Measurements from ENCODE around the gene VSTM5. TPM values are rescaled to one million over a fixed set of nuclear protein-coding genes. Genes with fewer than 3 reads are reported as not detected.

VSTM5 gene
- polyA plus RNA-seq, 1 of the 3 experiments (the other 2 are of a cell fraction), result 0.12 TPM

DNA sequence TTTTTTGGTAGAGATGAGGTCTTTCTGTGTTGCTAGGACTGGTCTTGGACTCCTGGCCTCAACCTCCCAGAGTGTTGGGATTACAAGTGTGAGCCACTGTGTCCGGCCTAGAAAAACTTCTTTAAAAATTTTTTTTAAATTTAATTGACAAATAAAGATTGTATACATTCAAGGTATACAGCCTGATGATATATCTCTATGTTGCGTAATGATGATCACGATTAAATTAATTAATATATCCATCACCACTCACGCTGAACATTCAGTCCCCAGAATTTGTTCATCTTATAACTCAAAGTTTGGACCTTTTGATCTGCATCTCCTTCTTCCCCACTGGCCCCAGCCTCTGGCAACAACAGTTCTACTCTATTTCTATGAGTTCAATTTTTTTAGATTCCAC lies 27.2 kb downstream of the VSTM5 start:
- 84% methylated on average over 4 of the region's 4 CpGs for WGBS (ENCODE audit: low lambda C conversion rate)
- Histone ChIP-seq H3K27ac (ENCODE audit: low read depth in 2 of 2, low read length in 1 of 2) (no peak overlapping the region), H3K79me2 (ENCODE audit: insufficient read depth) (no peaks in the 10 kb centered on the region), H3K9me3 (no peaks in the 10 kb centered on the region), H3K9me2 (no peaks in the 10 kb centered on the region), H3K4me3 (ENCODE audit: low read depth in 2 of 2, low read length in 1 of 2) (no peak overlapping the region), H3K36me3 (replicated peaks in 1 of 2; ENCODE audit: control insufficient read depth in 1 of 2, insufficient read depth in 2 of 2, low read length in 1 of 2) (no peaks in the 10 kb centered on the region), H3K27me3 (ENCODE audit: insufficient read depth) (no peaks in the 10 kb centered on the region), H3K9ac (no peak overlapping the region), H3K4me1 (ENCODE audit: control insufficient read depth in 1 of 2, insufficient read depth in 2 of 2, low read depth in 1 of 2, low read length in 1 of 2) (peaks cover 0 to 12% of the 10 kb centered on the region in 2 experiments; a peak in 1 of 4 replicates), H3F3A (replicated peaks; ENCODE audit: insufficient read depth) (no peaks in the 10 kb centered on the region), H2AFZ (ENCODE audit: low read depth) (no peak overlapping the region), H3K4me2 (no peak overlapping the region), H4K20me1 (ENCODE audit: insufficient read depth) (no peaks in the 10 kb centered on the region)
- ChIA-PET POLR2A (no interaction called here), CTCF (no interaction called here)
- TF ChIP-seq RCOR1 (IDR thresholded peaks at IDR 0.05; ENCODE audit: low read length) (no peak), RXRA (IDR thresholded peaks at IDR 0.05; ENCODE audit: borderline replicate concordance, low read depth) (no peak), NRF1 (IDR thresholded peaks at IDR 0.05; ENCODE audit: low read depth, low read length) (no peak), TAF1 (IDR thresholded peaks at IDR 0.05; ENCODE audit: borderline replicate concordance, low read depth, low read length) (no peak)
- TF ChIP-seq, protein P1, sequence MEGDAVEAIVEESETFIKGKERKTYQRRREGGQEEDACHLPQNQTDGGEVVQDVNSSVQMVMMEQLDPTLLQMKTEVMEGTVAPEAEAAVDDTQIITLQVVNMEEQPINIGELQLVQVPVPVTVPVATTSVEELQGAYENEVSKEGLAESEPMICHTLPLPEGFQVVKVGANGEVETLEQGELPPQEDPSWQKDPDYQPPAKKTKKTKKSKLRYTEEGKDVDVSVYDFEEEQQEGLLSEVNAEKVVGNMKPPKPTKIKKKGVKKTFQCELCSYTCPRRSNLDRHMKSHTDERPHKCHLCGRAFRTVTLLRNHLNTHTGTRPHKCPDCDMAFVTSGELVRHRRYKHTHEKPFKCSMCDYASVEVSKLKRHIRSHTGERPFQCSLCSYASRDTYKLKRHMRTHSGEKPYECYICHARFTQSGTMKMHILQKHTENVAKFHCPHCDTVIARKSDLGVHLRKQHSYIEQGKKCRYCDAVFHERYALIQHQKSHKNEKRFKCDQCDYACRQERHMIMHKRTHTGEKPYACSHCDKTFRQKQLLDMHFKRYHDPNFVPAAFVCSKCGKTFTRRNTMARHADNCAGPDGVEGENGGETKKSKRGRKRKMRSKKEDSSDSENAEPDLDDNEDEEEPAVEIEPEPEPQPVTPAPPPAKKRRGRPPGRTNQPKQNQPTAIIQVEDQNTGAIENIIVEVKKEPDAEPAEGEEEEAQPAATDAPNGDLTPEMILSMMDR (IDR thresholded peaks at IDR 0.05), result no peak
- TF ChIP-seq, protein P2, sequence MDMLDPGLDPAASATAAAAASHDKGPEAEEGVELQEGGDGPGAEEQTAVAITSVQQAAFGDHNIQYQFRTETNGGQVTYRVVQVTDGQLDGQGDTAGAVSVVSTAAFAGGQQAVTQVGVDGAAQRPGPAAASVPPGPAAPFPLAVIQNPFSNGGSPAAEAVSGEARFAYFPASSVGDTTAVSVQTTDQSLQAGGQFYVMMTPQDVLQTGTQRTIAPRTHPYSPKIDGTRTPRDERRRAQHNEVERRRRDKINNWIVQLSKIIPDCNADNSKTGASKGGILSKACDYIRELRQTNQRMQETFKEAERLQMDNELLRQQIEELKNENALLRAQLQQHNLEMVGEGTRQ (IDR thresholded peaks at IDR 0.05; ENCODE audit: borderline replicate concordance, low read depth, low read length), result no peak
- TF ChIP-seq, protein P3, sequence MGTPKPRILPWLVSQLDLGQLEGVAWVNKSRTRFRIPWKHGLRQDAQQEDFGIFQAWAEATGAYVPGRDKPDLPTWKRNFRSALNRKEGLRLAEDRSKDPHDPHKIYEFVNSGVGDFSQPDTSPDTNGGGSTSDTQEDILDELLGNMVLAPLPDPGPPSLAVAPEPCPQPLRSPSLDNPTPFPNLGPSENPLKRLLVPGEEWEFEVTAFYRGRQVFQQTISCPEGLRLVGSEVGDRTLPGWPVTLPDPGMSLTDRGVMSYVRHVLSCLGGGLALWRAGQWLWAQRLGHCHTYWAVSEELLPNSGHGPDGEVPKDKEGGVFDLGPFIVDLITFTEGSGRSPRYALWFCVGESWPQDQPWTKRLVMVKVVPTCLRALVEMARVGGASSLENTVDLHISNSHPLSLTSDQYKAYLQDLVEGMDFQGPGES (IDR thresholded peaks at IDR 0.05; ENCODE audit: low read depth, low read length), result no peak
- no peak for DNase-seq

DNA sequence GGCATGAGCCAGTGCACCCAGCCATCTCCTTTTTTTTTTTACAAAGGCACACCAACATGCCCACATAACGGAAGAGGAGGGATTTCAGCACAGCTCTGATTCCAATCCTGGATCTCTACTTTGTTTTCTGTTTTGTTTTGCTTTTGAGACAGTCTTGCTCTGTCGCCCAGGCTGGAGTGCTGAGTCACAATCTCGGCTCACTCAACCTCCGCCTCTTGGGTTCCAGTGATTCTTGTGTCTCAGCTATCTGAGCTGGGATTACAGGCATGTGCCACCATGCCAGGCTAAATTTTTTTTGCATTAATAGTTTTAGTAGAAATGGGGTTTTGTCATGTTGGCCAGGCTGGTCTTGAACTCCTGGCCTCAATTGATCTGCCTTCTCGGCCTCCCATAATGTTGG lies 28.1 kb downstream of the VSTM5 start:
- TF ChIP-seq FOSL2 (IDR thresholded peaks at IDR 0.05; ENCODE audit: borderline replicate concordance, low read depth) (no peak), NFIC (IDR thresholded peaks at IDR 0.05; ENCODE audit: borderline replicate concordance) (no peak), SMC3 (IDR thresholded peaks at IDR 0.05; ENCODE audit: low read depth, low read length) (no peak), MEF2A (IDR thresholded peaks at IDR 0.05; ENCODE audit: borderline replicate concordance, low read depth) (no peak), JUND (IDR thresholded peaks at IDR 0.05) (no peak), TCF12 (IDR thresholded peaks at IDR 0.05) (no peak)
- TF ChIP-seq, protein P4, sequence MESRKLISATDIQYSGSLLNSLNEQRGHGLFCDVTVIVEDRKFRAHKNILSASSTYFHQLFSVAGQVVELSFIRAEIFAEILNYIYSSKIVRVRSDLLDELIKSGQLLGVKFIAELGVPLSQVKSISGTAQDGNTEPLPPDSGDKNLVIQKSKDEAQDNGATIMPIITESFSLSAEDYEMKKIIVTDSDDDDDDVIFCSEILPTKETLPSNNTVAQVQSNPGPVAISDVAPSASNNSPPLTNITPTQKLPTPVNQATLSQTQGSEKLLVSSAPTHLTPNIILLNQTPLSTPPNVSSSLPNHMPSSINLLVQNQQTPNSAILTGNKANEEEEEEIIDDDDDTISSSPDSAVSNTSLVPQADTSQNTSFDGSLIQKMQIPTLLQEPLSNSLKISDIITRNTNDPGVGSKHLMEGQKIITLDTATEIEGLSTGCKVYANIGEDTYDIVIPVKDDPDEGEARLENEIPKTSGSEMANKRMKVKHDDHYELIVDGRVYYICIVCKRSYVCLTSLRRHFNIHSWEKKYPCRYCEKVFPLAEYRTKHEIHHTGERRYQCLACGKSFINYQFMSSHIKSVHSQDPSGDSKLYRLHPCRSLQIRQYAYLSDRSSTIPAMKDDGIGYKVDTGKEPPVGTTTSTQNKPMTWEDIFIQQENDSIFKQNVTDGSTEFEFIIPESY (IDR thresholded peaks at IDR 0.05; ENCODE audit: borderline replicate concordance, low read depth), result no peak
- TF ChIP-seq, protein P5, sequence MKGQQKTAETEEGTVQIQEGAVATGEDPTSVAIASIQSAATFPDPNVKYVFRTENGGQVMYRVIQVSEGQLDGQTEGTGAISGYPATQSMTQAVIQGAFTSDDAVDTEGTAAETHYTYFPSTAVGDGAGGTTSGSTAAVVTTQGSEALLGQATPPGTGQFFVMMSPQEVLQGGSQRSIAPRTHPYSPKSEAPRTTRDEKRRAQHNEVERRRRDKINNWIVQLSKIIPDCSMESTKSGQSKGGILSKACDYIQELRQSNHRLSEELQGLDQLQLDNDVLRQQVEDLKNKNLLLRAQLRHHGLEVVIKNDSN (IDR thresholded peaks at IDR 0.05; ENCODE audit: borderline replicate concordance, low read depth), result no peak
- H3K4me3 ChIP-seq (ENCODE audit: low read depth in 2 of 2, low read length in 1 of 2), result no peak overlapping the region
- peaks cover 0 to 15% of the 10 kb centered on the region in 2 experiments; a peak in 1 of 4 replicates for H3K4me1 ChIP-seq (ENCODE audit: control insufficient read depth in 1 of 2, insufficient read depth in 2 of 2, low read depth in 1 of 2, low read length in 1 of 2)
- H3K9me2 ChIP-seq, result no peaks in the 10 kb centered on the region
- 88% methylated on average over 5 of the region's 5 CpGs for WGBS (ENCODE audit: low lambda C conversion rate)
- H3K9me3 ChIP-seq, result no peaks in the 10 kb centered on the region
- H3K9ac ChIP-seq, result no peak overlapping the region
- no peaks in the 10 kb centered on the region for H3F3A ChIP-seq (replicated peaks; ENCODE audit: insufficient read depth)
- no peak overlapping the region for H2AFZ ChIP-seq (ENCODE audit: low read depth)
- no peak overlapping the region for H3K4me2 ChIP-seq
- CTCF ChIA-PET, result no interaction called here
- H3K79me2 ChIP-seq (ENCODE audit: insufficient read depth), result no peaks in the 10 kb centered on the region
- H4K20me1 ChIP-seq (ENCODE audit: insufficient read depth), result no peaks in the 10 kb centered on the region
- DNase-seq, result no peak
- H3K27me3 ChIP-seq (ENCODE audit: insufficient read depth), result no peaks in the 10 kb centered on the region
- no peak overlapping the region for H3K27ac ChIP-seq (ENCODE audit: low read depth in 2 of 2, low read length in 1 of 2)
- POLR2A ChIA-PET, result no interaction called here
- H3K36me3 ChIP-seq (replicated peaks in 1 of 2; ENCODE audit: control insufficient read depth in 1 of 2, insufficient read depth in 2 of 2, low read length in 1 of 2), result no peaks in the 10 kb centered on the region

Measured in SK-N-SH (cell line).